ENCODE measurements around the gene BOC.
"Not testable (repeated sequence)": the region's sequence is repeated elsewhere in the genome, so short reads cannot be mapped to it uniquely, and the experiment has no call there.

Gene BOC, protein sequence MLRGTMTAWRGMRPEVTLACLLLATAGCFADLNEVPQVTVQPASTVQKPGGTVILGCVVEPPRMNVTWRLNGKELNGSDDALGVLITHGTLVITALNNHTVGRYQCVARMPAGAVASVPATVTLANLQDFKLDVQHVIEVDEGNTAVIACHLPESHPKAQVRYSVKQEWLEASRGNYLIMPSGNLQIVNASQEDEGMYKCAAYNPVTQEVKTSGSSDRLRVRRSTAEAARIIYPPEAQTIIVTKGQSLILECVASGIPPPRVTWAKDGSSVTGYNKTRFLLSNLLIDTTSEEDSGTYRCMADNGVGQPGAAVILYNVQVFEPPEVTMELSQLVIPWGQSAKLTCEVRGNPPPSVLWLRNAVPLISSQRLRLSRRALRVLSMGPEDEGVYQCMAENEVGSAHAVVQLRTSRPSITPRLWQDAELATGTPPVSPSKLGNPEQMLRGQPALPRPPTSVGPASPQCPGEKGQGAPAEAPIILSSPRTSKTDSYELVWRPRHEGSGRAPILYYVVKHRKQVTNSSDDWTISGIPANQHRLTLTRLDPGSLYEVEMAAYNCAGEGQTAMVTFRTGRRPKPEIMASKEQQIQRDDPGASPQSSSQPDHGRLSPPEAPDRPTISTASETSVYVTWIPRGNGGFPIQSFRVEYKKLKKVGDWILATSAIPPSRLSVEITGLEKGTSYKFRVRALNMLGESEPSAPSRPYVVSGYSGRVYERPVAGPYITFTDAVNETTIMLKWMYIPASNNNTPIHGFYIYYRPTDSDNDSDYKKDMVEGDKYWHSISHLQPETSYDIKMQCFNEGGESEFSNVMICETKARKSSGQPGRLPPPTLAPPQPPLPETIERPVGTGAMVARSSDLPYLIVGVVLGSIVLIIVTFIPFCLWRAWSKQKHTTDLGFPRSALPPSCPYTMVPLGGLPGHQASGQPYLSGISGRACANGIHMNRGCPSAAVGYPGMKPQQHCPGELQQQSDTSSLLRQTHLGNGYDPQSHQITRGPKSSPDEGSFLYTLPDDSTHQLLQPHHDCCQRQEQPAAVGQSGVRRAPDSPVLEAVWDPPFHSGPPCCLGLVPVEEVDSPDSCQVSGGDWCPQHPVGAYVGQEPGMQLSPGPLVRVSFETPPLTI

DNA sequence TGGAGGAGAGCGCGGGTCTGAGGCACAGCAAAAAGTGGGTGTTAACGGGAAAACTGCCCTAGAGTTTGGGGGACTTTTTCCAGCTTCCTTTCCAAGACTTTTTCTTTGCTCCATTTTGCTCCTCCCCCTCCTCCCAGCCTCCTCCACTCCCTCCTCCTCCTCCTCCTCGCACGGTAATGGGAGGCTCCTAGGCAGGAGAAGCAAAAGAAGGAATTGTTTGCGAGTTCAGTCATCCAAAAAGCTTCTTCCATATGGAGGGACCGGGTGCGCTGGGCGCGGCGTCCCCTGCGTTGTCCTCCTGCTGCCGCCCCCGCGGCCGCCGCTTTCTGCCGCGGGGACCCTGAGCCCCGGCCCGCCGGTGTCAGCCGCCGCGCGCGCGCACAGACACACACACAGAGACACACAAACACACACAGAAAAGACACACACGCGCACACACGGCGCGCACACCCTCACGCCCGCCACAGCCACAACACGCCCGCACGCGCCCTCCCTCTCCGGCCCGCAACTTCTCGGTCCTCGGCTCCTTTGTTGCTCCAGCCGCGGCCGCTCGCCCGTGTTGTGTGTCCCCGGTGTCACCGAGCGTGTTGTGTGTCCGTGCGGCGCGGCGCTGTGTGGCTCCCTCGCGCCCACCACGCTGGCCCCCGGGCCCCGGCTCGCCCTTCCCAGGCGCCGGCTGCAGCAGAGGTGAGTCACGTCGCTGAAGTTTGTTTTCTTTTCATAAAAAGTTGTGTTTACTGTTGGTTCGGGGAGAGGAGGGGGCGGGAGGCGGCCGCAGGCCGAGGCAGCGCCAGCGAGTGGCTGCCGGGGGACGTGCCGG lies at the start of gene BOC:
Gene BOC (plus strand): TSS at position 228 of the 820 bp plus-strand sequence. CDS start 38,246 bp downstream, outside the sequence.
- no peak for DNase-seq (ENCODE audit: low read depth)

DNA sequence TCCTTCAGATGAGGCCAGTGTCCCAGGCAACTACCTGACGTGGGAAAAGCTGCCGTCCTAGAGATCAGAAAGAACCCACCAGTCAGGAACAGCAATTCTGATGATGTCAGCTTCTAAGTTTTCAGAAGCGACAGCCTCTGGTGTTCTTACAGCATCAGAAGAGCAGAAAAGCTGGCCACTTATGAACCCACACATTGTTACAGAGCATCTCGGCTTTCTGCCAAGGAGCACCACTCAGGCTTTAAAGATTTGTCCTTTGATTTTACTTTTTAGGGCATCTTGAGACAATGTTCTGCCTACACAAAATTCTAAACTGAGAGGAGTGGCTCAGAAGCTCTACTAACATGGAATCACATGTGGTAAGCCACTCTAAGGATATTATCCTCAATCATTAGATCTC lies 49.7 kb upstream of the BOC start:
- no peak for DNase-seq (ENCODE audit: low read depth)

DNA sequence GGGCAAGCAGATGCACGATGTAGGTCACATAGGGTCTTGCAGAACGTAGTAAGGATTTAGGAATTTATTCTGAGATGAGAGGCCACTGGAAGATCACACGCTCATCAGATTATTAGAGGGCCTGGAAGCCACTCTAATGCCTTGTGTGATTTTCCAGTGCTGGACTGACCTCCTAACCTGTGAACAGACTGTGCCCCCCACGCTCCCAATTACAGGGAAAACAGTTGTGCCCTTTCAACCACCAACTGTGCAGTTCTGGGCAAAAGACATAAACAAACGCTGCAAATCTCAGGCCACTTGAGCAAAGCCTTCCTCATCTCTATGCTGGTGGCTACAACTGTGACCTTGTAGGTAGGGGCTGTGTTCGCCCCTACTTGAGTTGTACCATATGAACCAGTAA lies 48.2 kb upstream of the BOC start:
- DNase-seq (ENCODE audit: low read depth): no peak

DNA sequence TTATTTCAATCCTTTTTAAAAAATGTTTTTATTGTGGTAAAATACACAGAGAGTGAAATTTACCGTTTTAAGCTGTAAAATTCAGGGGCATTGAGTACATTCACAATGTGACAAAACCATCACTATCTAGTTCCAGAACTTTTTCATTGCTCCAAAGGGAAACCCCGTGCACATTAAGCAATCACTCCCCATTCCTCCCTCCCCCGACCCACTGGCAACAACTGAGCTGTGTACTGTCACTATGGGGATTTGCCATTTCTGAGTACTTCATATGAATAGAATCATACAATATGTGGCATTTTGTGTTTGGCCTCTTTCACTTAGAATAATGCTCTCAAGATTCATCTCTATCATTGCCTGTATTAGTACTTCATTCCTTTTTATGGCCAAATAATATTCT lies 45.5 kb upstream of the BOC start:
- DNase-seq (ENCODE audit: low read depth): no peak

DNA sequence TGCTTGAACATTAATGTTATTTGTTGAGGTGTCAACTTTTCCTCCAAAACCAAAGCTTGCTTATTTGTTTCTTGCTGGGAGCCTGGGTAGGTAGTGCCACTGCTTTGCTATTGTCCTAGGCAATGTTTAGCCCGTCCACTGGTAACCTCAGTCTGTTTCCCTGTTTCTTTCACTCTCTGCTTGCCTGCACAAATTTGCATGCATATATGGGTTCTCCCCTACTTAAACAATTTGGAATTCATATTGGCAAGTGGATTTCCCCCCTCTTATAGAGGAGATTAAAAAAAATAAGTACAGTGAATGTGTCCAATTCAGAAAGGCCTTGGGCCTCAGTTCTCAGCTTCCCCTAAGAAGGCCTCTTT lies 45.0 kb upstream of the BOC start:
- no peak for DNase-seq (ENCODE audit: low read depth)

DNA sequence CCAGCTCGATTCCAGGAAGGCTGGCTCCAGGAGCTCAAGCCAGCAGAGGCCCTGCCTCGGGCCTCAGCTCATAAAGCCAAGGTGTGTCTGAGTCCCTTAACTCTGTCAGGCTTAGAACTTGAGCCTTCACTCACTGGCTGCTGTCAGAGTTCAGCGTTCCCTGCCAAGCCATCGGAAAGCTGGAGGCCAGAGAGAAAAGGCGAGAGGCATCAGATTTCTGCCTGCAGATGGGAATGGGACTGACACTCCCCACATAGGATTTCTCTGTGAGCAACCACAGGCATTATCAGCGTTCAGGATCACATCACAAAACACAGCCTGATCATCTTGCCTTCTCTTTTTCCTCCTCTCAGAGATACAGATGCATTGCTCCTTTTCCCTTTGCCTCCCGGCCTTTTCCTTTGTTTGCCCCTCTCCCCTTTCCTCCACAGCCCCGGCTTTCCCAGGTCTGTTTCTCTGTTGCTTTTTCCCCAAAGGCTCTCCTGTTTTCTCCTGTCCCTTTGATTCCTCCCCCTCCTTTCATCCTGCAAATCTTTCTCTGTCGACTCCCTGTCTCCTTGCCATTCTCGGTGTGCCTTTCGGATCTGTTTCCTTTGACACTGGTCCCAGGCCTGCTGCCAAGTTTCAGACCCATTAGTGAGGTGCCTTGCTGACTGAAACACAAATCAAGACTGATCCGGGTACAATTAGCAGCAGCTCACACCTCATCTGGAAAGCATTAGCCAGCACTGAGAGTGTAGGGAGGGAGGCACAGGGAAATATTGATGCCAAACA lies 44.5 kb upstream of the BOC start:
- DNase-seq (ENCODE audit: low read depth): no peak

DNA sequence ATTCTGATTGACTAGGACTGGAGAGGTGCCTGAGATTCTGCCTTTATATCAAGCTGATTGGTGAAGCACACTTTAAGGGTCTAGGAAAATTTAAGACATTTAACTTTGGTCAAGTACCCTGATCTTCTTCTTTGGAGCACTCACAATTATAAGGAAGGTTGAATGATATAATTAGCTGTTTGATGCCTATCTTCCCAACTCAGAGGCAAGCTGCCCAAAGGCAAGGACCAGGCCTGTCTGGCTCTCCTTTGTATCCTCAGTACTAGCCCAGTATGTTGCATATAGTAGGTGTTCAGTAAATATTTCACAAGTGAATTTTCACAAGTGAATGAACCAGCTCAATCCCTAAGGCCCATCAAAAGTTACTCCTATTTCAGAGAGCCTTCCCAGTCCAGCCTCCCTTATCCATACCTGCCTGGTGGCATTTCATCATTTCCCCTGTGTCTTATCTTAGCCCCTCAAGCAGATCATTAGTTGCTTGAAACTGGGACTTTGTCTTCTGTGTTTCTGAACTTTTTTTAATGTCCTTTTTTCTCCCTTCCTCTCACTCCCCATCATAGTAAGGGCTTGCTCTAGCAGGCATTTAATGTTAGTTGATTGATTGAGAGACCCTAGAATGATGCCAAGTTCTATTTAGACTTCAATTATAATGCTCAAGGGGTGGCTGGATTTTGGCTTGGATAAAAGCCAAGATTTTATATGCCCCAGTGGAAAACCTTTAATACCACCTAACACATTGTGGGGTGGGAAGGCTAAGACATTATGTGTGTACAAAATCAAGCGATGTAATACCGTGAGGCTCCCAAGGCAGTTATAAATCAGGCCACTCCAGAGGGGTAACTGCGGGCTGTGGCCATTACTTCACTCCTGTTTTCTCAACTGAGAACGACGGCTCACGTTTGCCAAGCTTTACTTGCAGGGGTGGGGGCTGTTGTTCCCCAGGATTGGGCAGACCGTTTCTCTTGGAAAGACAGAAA lies 43.2 kb upstream of the BOC start:
- DNase-seq (ENCODE audit: low read depth): no peak

DNA sequence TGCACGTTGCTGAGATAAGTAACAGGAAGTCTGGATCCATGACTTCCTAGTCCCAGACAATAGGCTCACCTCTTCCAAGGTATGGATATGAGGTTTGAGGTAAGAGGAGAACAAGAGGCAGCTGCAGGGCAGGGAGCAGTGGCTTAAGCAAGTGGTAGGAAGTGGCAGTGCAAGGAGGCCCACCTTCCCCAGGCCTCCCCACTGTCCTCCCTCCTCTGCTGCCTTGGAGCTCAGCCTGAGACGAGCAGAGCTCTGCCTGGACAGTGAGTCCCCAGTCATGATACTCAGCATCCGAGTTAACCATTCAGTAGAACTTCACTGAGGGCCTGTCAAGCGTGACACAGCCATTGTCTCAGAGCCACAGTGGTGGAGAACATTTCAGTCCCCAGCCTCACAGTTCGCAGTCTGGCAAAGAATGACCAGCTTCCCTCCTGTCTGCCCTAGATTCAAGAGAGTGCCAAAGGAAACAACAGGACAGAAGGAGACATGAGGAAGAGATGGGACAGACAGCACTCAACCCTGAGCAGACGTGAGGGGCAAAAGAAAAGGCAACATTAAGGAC lies 41.4 kb upstream of the BOC start:
- DNase-seq (ENCODE audit: low read depth): no peak

DNA sequence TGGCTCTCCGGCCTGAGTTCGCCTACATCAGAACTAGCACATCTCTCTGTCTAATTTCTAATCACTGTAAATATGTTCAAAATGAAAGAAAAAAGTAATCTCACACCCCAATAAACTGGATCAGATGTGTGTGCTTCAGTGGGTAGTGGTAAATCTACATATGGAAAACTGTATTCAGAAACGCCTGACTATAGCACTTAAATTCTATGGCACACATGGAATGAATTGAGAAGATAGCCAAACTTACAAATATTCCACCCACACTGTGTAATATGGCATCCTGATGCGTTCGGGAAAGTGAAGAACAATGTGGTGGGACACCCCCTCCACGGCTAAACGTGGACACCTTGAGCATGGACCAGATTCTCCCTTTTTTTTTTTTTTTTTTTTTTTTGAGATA lies 40.6 kb upstream of the BOC start:
- no peak for DNase-seq (ENCODE audit: low read depth)

DNA sequence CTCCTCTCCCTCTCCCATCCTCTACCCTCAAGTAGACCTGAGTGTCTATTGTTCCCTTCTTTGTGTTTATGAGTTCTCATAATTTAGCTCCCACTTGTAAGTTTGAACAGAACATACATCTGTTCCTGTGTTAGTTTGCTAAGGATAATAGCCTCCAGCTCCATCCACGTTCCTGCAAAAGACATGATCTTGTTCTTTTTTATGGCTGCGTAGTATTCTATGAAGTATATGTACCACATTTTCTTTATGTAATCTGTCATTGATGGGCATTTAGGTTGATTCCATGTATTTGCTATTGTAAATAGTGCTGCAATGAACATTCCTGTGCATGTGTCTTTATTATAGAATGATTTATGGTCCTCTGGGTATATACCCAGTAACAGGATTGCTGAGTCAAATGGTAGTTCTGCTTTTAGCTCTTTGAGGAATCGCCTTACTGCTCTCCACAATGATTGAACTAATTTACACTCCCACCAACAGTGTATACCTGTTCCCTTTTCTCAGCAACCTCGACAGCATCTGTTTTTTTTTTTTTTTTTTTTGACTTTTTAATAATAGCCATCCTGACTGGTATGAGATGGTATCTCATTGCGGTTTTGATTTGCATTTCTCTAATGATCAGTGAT lies 39.6 kb upstream of the BOC start:
- DNase-seq (ENCODE audit: low read depth): not testable (repeated sequence)

DNA sequence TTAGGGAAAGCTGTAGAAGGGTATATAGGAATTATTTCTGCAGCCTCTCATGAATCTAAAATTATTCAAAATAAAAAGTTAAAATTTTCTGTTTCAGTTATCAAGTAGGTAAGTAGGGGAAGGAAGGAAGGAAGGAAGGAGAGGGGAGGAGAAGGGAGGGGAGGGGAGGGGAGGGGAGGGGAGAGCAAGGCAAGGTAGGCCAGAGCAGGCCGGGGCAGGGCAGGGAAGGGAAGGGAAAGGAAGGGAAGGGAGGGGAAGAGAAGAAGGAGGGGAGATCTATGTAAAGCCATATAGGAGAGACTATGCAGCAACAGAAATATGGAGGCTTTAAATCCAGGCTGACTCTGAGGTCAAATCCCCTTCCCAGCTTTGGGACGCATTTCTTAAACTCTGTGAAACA lies 38.3 kb upstream of the BOC start:
- DNase-seq (ENCODE audit: low read depth): no peak

DNA sequence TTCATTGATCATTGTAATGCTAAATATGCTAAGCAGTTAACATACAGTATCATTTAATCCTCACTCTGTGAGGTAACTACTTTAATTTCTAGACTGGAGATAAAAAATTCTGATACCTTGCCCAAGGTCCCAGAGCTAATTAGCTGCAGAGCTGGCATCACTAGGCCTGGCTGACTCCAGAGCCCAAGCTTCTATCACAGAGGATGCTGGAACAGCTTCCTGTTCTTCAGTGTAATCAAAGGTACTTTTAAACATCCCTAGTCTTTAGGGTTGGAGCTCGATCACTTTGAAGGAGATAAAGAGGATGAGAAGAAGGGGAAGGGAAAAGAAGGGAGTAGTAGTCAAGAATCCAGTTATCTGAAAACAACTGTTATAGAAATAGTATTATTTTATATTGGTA lies 37.1 kb upstream of the BOC start:
- no peak for DNase-seq (ENCODE audit: low read depth)

DNA sequence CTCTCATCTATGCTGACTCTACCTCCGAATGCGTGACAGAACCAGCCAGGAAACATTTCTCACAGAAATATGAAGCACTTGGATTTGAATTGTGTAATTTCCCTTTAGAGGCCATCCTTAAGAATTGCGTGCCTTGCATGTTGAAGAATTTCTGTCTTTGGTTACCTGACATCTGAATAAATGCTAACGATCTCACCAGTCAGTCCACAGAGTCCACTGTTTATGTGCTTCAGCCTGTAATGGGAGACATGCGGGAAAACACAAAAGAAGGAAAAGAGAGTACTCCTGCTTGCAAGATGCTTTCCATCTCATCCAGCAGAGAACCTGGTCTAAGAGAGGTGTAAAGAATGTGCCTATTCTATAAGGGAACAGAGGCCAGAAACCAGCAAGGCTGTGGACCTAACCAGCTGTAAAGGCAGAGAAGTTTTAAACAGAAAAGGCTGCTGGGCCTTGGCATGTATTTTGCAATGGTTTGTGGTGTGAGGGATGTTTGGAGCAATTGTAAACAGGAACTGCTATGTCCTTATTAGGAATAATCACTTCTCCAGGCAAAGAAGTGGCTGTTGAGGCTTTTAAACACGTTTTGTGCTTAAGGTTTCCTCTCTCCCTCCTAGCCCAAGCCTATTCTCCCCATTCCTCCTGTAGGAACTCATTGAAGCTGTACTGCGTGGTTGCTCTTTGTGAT lies 36.4 kb upstream of the BOC start:
- DNase-seq (ENCODE audit: low read depth): no peak

DNA sequence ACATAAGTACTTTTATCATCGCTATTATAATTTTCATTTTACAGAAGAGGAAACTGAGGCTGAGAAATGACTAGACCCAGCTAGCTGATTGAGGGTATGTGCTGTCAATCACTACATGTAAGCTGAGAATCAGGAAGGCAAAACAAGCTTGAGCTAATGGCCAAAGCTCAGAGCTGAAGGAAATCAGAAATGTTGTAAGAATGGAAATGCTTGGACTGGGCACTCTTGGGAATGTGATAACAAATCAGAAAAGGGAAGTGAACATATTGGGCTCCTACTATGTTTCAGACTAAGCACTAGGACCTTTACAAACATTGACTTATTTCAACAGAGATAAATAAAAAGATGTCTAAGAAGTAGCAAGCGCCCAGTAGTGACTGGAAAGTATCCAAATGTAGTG lies 33.8 kb upstream of the BOC start:
- DNase-seq (ENCODE audit: low read depth): no peak

DNA sequence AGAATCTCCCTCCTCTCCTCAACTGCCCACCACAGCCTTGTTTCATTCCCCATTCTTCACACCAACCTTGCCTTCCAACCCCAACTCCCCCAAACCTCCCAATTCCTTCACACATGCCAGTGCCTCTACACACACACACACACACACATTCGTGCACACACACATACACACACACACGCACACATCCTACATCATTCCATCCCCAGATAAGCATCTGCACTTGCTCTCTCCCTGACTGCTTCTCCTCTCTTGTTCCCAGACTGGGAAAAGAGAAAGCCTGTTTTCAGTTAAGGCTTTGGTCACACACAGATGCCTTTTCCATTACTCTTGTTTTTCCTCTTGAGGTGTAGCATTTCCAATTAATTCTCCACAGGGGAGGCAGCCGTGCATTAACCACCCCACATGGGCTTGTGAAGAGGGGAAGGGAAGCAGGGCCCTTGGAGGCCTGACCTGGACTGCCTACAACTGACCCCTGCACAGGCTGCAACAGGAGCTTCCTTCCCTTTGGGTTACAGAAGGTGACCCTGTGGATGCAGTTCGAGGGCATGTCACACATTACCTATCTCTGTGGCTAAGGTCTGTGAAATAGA lies 32.0 kb upstream of the BOC start:
- no peak for DNase-seq (ENCODE audit: low read depth)

DNA sequence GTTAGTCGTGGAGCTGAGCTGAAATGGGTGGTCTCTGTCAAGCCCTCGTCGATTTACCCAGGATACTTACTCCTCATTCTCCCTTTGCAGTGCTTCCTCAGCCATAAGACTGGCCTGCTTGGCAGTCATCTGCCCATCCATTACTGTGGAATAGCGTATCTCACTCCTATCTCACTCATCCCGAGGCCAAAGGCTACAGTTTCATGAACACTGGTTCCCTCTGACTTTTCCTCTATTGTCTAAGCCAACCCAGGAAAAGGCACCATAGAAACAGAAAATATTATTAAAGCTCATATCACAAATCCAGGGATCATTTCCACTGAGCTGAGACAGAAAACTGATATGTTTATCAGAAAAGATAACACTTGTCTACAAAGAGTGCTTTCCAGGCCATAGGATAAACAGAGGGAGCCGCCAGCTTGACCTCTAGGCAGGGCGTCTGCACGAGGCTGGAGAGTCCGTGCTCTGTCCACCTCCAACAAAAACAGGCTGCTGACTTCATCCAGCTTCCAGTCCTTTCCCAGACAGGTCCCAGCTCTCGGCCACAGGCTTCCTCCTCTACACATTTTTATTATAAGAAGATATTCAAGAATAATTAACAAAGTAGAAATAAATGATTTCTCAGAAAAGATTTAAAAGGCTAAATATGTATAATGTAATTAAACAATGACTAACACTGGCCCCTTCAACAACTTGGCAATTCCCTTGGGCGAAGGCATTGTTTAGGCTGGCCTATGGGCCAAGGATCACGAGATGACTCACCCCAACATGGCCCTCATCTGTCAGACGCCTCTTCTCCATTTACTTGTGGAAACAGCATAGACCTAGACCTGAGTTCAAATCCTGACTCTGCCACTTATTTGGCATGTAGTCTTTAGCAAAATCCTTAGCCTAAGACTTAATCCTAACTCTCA lies 27.4 kb upstream of the BOC start:
- DNase-seq (ENCODE audit: low read depth): no peak

DNA sequence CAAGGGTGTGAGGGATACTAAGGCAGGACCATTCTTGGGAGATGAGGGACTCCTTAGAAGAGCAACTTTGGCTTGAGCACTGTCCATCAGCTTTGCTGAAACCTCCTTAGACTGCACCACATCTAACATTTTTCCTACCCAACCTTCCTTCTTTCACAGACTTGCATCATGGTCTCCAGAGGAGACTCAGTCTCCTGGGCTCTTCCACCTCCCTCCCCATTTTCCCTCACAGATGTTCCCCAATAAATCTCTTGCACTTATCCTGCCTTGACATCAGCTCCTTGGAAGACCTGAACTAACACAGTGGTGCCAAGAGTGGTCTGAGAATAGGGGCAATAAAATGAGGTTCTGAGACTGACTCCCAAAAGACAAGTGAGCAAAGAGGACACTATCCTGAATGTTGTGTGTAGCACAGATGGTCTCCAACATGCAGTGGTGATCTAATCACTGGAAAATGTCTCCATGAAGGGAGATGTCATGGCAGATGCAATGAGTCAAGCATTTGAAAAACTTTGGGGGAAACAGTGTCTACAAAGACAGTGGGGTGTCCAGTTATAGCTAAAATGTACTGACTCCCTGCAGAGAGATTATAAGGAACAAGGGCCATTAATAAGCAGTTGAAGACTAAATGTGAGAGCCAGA lies 26.0 kb upstream of the BOC start:
- DNase-seq (ENCODE audit: low read depth): no peak

All from T-helper 22 cell (primary cell).